Breast epithelium (tissue), 3 donors: ENCODE results near the gene C4BPA.

ENCODE experiments used
- POLR2A ChIP-seq: fragments of 450-650 bp; IDR thresholded peaks from one replicate; pipeline ENCODE4 v1.6.1; 2016; ENCODE audit warnings: antibody characterized with exemption, mild to moderate bottlenecking, moderate library complexity
- TF ChIP-seq, protein P1 (sequence below), 3 donors: fragments of 450-650 bp; IDR thresholded peaks; one replicate each; pipeline ENCODE4 v1.5.1; 2016 to 2017; ENCODE audit warnings: antibody characterized with exemption in 3 of 3, mild to moderate bottlenecking in 3 of 3, moderate library complexity in 3 of 3

GRCh38 chr1:207164086-207164485 is 60.1 kb downstream of the C4BPA start:
- TF ChIP-seq POLR2A: no peak
- TF ChIP-seq, protein P1, sequence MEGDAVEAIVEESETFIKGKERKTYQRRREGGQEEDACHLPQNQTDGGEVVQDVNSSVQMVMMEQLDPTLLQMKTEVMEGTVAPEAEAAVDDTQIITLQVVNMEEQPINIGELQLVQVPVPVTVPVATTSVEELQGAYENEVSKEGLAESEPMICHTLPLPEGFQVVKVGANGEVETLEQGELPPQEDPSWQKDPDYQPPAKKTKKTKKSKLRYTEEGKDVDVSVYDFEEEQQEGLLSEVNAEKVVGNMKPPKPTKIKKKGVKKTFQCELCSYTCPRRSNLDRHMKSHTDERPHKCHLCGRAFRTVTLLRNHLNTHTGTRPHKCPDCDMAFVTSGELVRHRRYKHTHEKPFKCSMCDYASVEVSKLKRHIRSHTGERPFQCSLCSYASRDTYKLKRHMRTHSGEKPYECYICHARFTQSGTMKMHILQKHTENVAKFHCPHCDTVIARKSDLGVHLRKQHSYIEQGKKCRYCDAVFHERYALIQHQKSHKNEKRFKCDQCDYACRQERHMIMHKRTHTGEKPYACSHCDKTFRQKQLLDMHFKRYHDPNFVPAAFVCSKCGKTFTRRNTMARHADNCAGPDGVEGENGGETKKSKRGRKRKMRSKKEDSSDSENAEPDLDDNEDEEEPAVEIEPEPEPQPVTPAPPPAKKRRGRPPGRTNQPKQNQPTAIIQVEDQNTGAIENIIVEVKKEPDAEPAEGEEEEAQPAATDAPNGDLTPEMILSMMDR (IDR thresholded peaks at IDR 0.05): no peak
